Smooth muscle cell (in vitro differentiated cells): ENCODE data around the gene ALG11. TPM values are rescaled to one million over a fixed set of nuclear protein-coding genes. Genes with fewer than 3 reads are reported as not detected.
"Not testable (repeated sequence)": the region's sequence is repeated elsewhere in the genome, so short reads cannot be mapped to it uniquely, and the experiment has no call there.

ENCODE experiments used
- DNase-seq: peaks from one replicate; lab custom pipeline; 2025; ENCODE audit not compliant: unreplicated experiment; lab: John Stamatoyannopoulos, UW
- H2AFZ ChIP-seq: fragments of 200-600 bp; sonication (generic); 2 replicates; pipeline ENCODE4 v1.6.0; 2016; ENCODE audit warnings: antibody characterized with exemption, low read depth, mild to moderate bottlenecking
- H3F3A ChIP-seq: fragments of 200-600 bp; sonication (generic); 2 replicates; pipeline ENCODE4 v1.6.0; 2017; ENCODE audit warnings: antibody characterized with exemption, low read depth
- H3K27ac ChIP-seq: fragments of 200-600 bp; sonication (generic); 2 replicates; pipeline ENCODE4 v1.5.1; 2016; ENCODE audit warnings: low read depth, mild to moderate bottlenecking
- H3K27me3 ChIP-seq: fragments of 200-600 bp; sonication (generic); 2 replicates; pipeline ENCODE4 v1.6.1; 2016; ENCODE audit warnings: low read depth, mild to moderate bottlenecking
- H3K36me3 ChIP-seq: fragments of 200-600 bp; sonication (generic); 2 replicates; pipeline ENCODE4 v1.5.1; 2016; ENCODE audit warnings: low read depth
- H3K4me1 ChIP-seq: fragments of 200-600 bp; sonication (generic); 2 replicates; pipeline ENCODE4 v1.5.1; 2016; ENCODE audit warnings: low read depth
- H3K4me2 ChIP-seq: fragments of 200-600 bp; sonication (generic); 2 replicates; pipeline ENCODE4 v1.6.0; 2016; ENCODE audit warnings: mild to moderate bottlenecking
- H3K4me3 ChIP-seq: fragments of 200-600 bp; sonication (generic); 2 replicates; pipeline ENCODE4 v1.5.1; 2016; ENCODE audit warnings: mild to moderate bottlenecking
- H3K79me2 ChIP-seq: fragments of 200-600 bp; sonication (generic); 2 replicates; pipeline ENCODE4 v1.6.0; 2016; ENCODE audit warnings: low read depth, mild to moderate bottlenecking
- H3K9ac ChIP-seq: fragments of 200-600 bp; sonication (generic); 2 replicates; pipeline ENCODE4 v1.6.0; 2016; ENCODE audit warnings: low read depth
- H3K9me3 ChIP-seq: fragments of 200-600 bp; sonication (generic); replicated peaks from 2 replicates; pipeline ENCODE4 v1.5.1; 2016; ENCODE audit warnings: low read depth
- H4K20me1 ChIP-seq: fragments of 200-600 bp; sonication (generic); 2 replicates; pipeline ENCODE4 v1.6.0; 2016; ENCODE audit warnings: low read depth
- CTCF ChIP-seq: fragments of 200-600 bp; sonication (generic); IDR thresholded peaks from 2 replicates; pipeline ENCODE4 v1.5.1; 2017; ENCODE audit warnings: borderline replicate concordance, mild to moderate bottlenecking, antibody characterized with exemption; ENCODE audit not compliant: insufficient read depth, poor library complexity, severe bottlenecking
- WGBS: methylation state at CpG from one replicate; pipeline ENCODE4 v1.1.7; 2016; ENCODE audit warnings: low lambda C conversion rate; 5-methylcytosine and 5-hydroxymethylcytosine counted together
- polyA plus RNA-seq: library from polyadenylated mRNA; unstranded; fragments of >200 nt; fragmentation: Nextera tagmentation; extraction: Ambion mirVana; gene quantifications from 2 replicates; pipeline ENCODE4 v1.2.1, GENCODE V29; 2016
- total RNA-seq: library from RNA; depleted of rRNA; stranded (reverse); fragments of >200 nt; gene quantifications from 2 replicates; pipeline ENCODE4 v1.2.3, GENCODE V29; 2014

Gene ALG11
- total and polyA plus RNA-seq, 2 experiments from 2014 or later, result 28.4 to 34.7 TPM

- H3K4me2 ChIP-seq, result no peak overlapping the region
- 72% methylated on average over 2 of the region's 2 CpGs for WGBS
- DNase-seq, result no peak
These were observed 36.3 kb downstream of the ALG11 start for GRCh38 chr13:52048516-52048915.

GRCh38 chr13:52051400-52051799, 39.2 kb downstream of the ALG11 start:
- Histone ChIP-seq H3K4me2 (peak overlapping the region; percentile 73), H3K4me1 (no peaks in the 10 kb centered on the region)
- no peak for TF ChIP-seq CTCF

More at GRCh38 chr13:52048516-52048915, 36.3 kb downstream of the ALG11 start:
- H3K36me3 ChIP-seq, result no peaks in the 10 kb centered on the region
- H4K20me1 ChIP-seq, result no peaks in the 10 kb centered on the region
- no peaks in the 10 kb centered on the region for H3F3A ChIP-seq
- no peak overlapping the region for H3K27ac ChIP-seq
- no peaks in the 10 kb centered on the region for H3K27me3 ChIP-seq
- TF ChIP-seq CTCF, result no peak
- no peaks in the 10 kb centered on the region for H3K79me2 ChIP-seq
- H2AFZ ChIP-seq, result no peak overlapping the region
- no peak overlapping the region for H3K4me3 ChIP-seq
- no peaks in the 10 kb centered on the region for H3K9me3 ChIP-seq
- no peaks in the 10 kb centered on the region for H3K4me1 ChIP-seq
- no peak overlapping the region for H3K9ac ChIP-seq

GRCh38 chr13:52053460-52053859, 41.3 kb downstream of the ALG11 start:
- no peak for DNase-seq
- H3K4me1 ChIP-seq, result no peaks in the 10 kb centered on the region
- no peaks in the 10 kb centered on the region for H3F3A ChIP-seq
- H4K20me1 ChIP-seq, result no peaks in the 10 kb centered on the region
- no peak overlapping the region for H2AFZ ChIP-seq
- no peak for TF ChIP-seq CTCF
- H3K27ac ChIP-seq, result peak overlapping the region; percentile 25
- no peaks in the 10 kb centered on the region for H3K9me3 ChIP-seq
- H3K4me2 ChIP-seq, result peak overlapping the region; percentile 73
- WGBS, result 10% methylated on average over 4 of the region's 4 CpGs
- no peaks in the 10 kb centered on the region for H3K79me2 ChIP-seq
- H3K36me3 ChIP-seq, result no peaks in the 10 kb centered on the region
- H3K4me3 ChIP-seq, result no peak overlapping the region
- H3K27me3 ChIP-seq, result no peaks in the 10 kb centered on the region
- H3K9ac ChIP-seq, result no peak overlapping the region

More at GRCh38 chr13:52051400-52051799, 39.2 kb downstream of the ALG11 start:
- H3K27me3 ChIP-seq, result no peaks in the 10 kb centered on the region
- no peak for DNase-seq
- H3K79me2 ChIP-seq, result no peaks in the 10 kb centered on the region
- H3K9ac ChIP-seq, result no peak overlapping the region
- no peak overlapping the region for H3K4me3 ChIP-seq
- 44% methylated on average over 7 of the region's 7 CpGs for WGBS
- peak overlapping the region; percentile 75 for H2AFZ ChIP-seq
- no peak overlapping the region for H3K27ac ChIP-seq
- H3F3A ChIP-seq, result no peaks in the 10 kb centered on the region
- no peaks in the 10 kb centered on the region for H3K36me3 ChIP-seq
- no peaks in the 10 kb centered on the region for H4K20me1 ChIP-seq
- no peaks in the 10 kb centered on the region for H3K9me3 ChIP-seq

GRCh38 chr13:52061064-52061463, 48.9 kb downstream of the ALG11 start:
- not testable (repeated sequence) for H4K20me1 ChIP-seq, H3F3A ChIP-seq, DNase-seq, H3K27me3 ChIP-seq, H3K36me3 ChIP-seq, H3K79me2 ChIP-seq, H3K4me1 ChIP-seq, H3K9me3 ChIP-seq, H3K4me3 ChIP-seq, H2AFZ ChIP-seq, H3K9ac ChIP-seq, H3K27ac ChIP-seq
- H3K4me2 ChIP-seq, result peak overlapping the region; percentile 46
- 98% methylated on average over 3 of the region's 3 CpGs for WGBS
